ENCODE results near the gene PGGHG. TPM values are rescaled to one million over a fixed set of nuclear protein-coding genes. Genes with fewer than 3 reads are reported as not detected.
"Not testable (repeated sequence)": the region's sequence is repeated elsewhere in the genome, so short reads cannot be mapped to it uniquely, and the experiment has no call there.

Gene PGGHG
- total RNA-seq, 4 donors from 2014 or later = 10.9 to 53.6 (median 19.8) TPM

DNA sequence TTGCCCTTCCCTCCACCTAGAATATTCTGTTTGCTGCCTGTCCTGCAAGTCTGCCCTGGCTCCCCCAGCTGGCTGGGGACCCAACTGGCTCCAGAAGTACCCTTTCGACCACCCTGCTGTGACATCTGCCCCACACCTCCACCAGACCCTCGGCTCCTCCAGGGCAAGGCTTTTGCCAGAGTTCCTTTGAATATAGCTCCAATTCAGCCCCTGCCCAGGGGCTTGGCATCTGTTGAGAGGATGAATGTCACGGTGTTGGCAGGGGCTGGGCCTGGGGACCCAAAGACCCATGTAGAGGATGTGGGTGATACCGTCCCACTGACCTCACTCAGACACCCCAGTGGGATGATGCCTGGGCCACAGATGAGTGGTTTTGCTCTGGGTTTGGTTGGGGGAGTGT lies 6.8 kb upstream of the PGGHG start:
- TF ChIP-seq, protein P1, sequence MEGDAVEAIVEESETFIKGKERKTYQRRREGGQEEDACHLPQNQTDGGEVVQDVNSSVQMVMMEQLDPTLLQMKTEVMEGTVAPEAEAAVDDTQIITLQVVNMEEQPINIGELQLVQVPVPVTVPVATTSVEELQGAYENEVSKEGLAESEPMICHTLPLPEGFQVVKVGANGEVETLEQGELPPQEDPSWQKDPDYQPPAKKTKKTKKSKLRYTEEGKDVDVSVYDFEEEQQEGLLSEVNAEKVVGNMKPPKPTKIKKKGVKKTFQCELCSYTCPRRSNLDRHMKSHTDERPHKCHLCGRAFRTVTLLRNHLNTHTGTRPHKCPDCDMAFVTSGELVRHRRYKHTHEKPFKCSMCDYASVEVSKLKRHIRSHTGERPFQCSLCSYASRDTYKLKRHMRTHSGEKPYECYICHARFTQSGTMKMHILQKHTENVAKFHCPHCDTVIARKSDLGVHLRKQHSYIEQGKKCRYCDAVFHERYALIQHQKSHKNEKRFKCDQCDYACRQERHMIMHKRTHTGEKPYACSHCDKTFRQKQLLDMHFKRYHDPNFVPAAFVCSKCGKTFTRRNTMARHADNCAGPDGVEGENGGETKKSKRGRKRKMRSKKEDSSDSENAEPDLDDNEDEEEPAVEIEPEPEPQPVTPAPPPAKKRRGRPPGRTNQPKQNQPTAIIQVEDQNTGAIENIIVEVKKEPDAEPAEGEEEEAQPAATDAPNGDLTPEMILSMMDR (IDR thresholded peaks at IDR 0.05) = no peak
- DNase-seq (ENCODE audit: low spot score) = no peak
- no peak for ATAC-seq (ENCODE audit: low FRiP score)

DNA sequence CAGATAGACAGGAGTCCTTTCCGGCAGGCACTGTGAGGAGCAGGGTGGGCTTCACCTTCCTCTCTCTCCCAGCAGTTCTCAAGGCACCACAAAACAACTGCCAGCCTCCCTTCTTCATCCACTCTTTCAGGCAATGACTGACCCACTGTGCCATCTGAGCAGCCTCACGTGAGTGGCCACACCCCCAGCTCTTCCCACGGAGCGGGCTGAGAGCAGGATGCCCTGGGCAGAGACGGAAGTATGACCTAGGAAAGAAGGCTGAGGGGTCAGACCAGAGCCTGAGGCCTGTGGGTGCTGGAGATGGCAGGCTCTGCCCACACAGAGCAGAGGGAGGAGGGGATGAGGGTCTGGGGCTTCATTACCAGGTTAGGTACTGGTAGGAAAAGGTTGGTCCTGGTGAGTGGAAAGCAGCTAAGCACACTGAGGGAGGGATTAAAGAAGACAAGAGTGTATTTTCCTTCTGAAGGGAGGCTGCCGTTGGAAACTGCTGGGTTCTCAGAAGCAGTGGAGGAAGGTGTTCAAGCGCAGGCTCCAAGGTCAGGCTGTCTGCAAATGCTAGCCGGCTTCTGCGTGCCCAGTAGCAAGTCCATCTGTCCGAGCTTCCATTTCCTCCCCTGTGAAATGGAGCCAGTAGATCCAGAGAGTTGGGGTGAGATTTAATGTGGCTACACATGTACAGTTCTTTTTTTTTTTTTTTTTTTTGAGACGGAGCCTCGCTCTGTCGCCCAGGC lies 6.1 kb upstream of the PGGHG start:
- DNase-seq (ENCODE audit: low spot score) = no peak
- TF ChIP-seq, protein P1 (IDR thresholded peaks at IDR 0.05) = no peak
- no peak for ATAC-seq (ENCODE audit: low FRiP score)

DNA sequence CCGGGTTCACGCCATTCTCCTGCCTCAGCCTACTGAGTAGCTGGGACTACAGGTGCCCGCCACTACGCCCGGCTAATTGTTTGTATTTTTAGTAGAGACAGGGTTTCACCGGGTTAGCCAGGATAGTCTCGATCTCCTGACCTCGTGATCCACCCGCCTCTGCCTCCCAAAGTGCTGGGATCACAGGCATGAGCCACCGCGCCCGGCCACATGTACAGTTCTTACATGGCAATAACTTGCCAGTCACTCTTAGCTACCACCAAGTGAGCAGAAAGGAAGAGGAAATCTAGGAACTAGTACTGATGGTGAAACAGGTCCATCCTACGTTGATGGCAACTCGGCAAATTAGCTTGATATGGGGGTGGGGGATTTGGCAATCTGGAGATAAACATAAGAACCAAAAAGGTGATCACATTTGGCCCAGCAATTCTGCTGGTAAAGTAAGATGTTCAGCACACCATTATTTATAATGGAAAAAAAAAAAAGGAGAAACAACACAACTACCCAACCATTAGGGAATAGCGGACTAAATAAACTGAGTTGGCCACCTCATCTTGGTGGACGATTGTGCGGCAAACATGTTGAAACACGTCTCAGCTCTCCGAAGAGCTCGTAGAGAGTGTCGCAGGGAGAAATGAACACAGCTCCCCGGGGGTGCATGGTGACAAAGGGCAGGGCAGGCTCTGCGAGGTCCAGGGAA lies 5.4 kb upstream of the PGGHG start:
- ATAC-seq (ENCODE audit: low FRiP score) (no peak), DNase-seq (ENCODE audit: low spot score) (no peak)
- TF ChIP-seq, protein P1 (IDR thresholded peaks at IDR 0.05) = no peak

DNA sequence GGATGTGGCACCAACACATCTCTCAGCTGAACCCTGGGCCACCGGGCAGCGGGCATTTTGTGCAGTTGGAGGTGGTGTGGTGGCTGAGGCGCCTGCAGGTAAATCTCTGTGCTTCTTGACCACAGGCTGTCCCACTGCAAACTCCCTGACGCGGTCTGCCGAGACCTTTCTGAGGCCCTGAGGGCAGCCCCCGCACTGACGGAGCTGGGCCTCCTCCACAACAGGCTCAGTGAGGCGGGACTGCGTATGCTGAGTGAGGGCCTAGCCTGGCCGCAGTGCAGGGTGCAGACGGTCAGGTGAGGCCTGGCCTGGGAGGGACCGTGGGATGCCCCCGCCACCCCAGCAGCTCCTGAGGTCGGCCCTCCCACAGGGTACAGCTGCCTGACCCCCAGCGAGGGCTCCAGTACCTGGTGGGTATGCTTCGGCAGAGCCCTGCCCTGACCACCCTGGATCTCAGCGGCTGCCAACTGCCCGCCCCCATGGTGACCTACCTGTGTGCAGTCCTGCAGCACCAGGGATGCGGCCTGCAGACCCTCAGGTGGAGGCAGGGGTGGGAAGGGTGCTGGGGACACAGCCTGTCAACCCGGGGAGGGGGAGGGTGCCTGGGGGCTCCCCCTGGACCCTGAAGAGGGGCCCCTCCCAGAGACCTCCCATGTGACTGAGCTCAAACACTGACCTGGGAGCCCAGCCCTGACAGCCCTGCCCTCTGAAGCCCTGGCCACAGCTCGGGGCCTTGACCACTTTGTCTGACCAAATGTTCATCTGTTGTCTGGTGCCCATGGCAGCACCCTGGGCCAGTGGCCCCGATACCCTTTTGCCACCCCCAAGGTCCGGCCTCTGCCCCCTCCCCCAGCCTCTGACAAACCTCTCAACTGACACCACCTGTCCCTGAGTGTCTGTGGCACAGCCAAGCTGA lies 4.6 kb upstream of the PGGHG start:
- DNase-seq (ENCODE audit: low spot score) (no peak), ATAC-seq (ENCODE audit: low FRiP score) (no peak)
- TF ChIP-seq, protein P1 (IDR thresholded peaks at IDR 0.05) = no peak

DNA sequence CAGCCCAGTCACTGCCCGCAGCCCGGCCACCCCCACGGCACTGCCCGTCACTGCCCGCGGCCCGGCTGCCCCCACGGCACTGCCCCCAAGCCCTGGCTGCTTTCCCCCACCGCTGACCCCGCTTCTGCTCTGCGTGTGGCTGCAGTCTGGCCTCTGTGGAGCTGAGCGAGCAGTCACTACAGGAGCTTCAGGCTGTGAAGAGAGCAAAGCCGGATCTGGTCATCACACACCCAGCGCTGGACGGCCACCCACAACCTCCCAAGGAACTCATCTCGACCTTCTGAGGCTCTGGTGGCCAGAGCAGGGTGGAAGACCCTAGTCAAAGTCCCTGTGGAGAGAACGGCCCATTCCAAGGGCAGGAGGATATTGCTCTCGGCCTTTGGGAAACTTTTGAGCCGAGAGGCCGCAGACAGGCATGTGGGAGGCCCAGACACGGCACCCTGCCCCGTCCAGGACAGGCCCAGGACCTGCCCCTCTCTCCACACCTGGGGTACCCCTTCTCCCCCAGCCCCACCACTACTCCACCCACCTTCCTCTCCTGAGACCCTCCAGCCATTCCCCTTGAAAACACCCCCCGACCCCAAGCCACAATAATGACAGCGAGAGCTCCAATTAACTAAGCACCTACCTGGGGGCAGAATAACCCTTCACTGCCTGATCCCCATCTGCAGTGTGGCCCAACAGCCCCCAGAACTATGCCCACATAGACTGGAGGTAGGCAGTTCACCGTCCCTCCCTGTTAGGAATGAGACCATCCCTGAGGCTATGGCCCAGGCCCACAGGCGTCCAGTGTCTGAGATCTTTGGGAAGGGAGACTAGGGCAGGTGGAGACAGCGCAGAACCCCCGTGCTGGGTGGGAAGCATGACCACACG lies 3.7 kb upstream of the PGGHG start:
- ATAC-seq (ENCODE audit: low FRiP score) (no peak), DNase-seq (ENCODE audit: low spot score) (no peak)
- TF ChIP-seq, protein P1 (IDR thresholded peaks at IDR 0.05) = no peak

DNA sequence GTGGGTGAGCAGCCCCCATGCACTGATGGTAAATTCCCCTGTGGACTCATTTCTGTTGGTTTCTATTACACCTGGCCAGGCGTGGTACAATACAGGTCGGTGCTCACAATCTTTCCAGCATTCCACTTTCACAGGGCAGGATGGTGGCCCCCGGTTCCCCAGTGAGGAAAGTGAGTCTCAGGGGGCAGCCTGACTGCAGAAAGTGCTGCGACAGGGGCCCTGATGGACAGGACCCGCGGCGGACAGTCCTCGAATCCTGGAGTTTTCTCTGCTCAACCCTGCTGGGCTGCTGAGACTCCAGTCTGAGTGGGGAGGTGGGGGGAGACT lies 3.1 kb upstream of the PGGHG start:
- DNase-seq (ENCODE audit: low spot score) = no peak
- TF ChIP-seq, protein P1 (IDR thresholded peaks at IDR 0.05) = no peak
- ATAC-seq (ENCODE audit: low FRiP score) = no peak

DNA sequence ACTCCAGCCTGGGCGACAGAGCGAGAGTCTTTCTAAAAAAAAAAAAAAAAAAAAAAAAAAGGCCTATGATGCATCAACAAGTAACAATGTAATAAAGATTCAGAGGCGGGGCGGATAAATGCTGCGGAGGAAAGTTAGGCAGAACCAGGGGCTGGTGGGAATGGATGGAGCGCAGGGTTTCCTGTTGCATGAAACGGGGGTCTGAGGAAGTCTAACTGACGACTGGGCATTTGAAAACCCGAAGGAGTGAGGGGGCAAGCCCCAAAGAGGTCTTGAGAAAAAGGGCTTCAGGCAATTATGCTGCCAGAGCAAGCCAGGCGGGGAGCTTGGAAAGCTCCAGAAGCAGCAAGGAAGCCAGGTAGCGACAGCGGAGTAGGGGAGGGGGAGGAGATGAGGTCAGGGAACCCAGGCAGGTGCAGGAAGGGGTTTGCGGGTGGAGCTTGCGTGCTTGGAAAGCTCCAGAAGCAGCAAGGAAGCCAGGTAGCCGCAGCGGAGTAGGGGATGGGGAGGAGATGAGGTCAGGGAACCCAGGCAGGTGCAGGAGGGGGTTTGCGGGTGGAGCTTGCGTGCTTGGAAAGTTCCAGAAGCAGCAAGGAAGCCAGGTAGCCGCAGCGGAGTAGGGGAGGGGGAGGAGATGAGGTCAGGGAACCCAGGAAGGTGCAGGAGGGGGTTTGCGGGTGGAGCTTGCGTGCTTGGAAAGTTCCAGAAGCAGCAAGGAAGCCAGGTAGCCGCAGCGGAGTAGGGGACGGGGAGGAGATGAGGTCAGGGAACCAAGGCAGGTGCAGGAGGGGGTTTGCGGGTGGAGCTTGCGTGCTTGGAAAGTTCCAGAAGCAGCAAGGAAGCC lies 1.7 kb upstream of the PGGHG start:
- not testable (repeated sequence) for DNase-seq (ENCODE audit: low spot score); ATAC-seq (ENCODE audit: low FRiP score)
